GM12891 (cell line): ENCODE measurements around the gene RSL24D1. TPM values are rescaled to one million over a fixed set of nuclear protein-coding genes. Genes with fewer than 3 reads are reported as not detected.
A peak's percentile ranks its signal among the peaks of the same experiment; 100 is the strongest.

Experiments used
- DNase-seq: peaks from one replicate; pipeline ENCODE4 v3.0.0; 2011; ENCODE audit warnings: low spot score; ENCODE audit not compliant: insufficient read length
- FAIRE-seq: peaks from 2 replicates; lab custom pipeline; 2011; peaks lifted over from hg19 to GRCh38; lab: Jason Lieb, UNC
- PAX5 ChIP-seq: IDR thresholded peaks from 2 replicates; pipeline ENCODE4 v1.6.1; 2011; ENCODE audit warnings: low read length, moderate library complexity, mild to moderate bottlenecking; ENCODE audit not compliant: insufficient read depth, severe bottlenecking
- POLR2A ChIP-seq: IDR thresholded peaks from 2 replicates; pipeline ENCODE4 v1.6.1; 2011; ENCODE audit warnings: low read depth, low read length, control low read depth
- POLR2AphosphoS5 ChIP-seq: IDR thresholded peaks from 2 replicates; pipeline ENCODE4 v1.6.1; 2011; ENCODE audit warnings: low read depth, low read length, control low read depth
- POU2F2 ChIP-seq: IDR thresholded peaks from 2 replicates; pipeline ENCODE4 v1.6.1; 2011; ENCODE audit warnings: low read depth, mild to moderate bottlenecking, control low read depth, low read length, moderate library complexity
- SPI1 ChIP-seq: IDR thresholded peaks from 2 replicates; pipeline ENCODE4 v1.6.1; 2011; ENCODE audit warnings: low read depth, low read length, control low read depth
- TAF1 ChIP-seq: IDR thresholded peaks from 2 replicates; pipeline ENCODE4 v1.6.1; 2011; ENCODE audit warnings: low read depth, low read length, control low read depth
- polyA plus RNA-seq: library from polyadenylated mRNA; unstranded; fragments of >200 nt; gene quantifications from one replicate; pipeline ENCODE4 v1.2.1, GENCODE V29; 2012; ENCODE audit warnings: low read depth, missing spikeins, inconsistent platforms; ENCODE audit not compliant: missing spikeins

Gene RSL24D1
- 100 TPM for polyA plus RNA-seq

- FAIRE-seq, result peak; percentile 100
- peak; percentile 97 for TF ChIP-seq POLR2A
- TF ChIP-seq TAF1, result peak; percentile 82
- no peak for TF ChIP-seq PAX5
- TF ChIP-seq SPI1, result peak; percentile 81
- peak; percentile 94 for TF ChIP-seq POLR2AphosphoS5
- peak; percentile 77 for TF ChIP-seq POU2F2
- DNase-seq, result peak; percentile 73
Measured at GRCh38 chr15:55196458-55197361, at the start of gene RSL24D1. Gene RSL24D1, minus strand, starts transcription at chr15:55196941. Its CDS starts 51 bp downstream, at chr15:55196890.

- no peak for DNase-seq
- no peak for TF ChIP-seq POLR2AphosphoS5
- TF ChIP-seq POLR2A, result no peak
- no peak for TF ChIP-seq PAX5
- FAIRE-seq, result no peak
Measured at GRCh38 chr15:55245059-55245458, 48.3 kb upstream of the RSL24D1 start.

GRCh38 chr15:55241891-55242290 lies 45.1 kb upstream of the RSL24D1 start:
- TF ChIP-seq POLR2AphosphoS5 (no peak), SPI1 (no peak), TAF1 (no peak), POU2F2 (no peak), POLR2A (no peak), PAX5 (no peak)
- DNase-seq (no peak), FAIRE-seq (no peak)

- TF ChIP-seq PAX5 (no peak), POLR2AphosphoS5 (no peak), TAF1 (no peak), POU2F2 (no peak), SPI1 (no peak), POLR2A (no peak)
- FAIRE-seq (no peak), DNase-seq (no peak)
Measured at GRCh38 chr15:55241186-55241585, 44.4 kb upstream of the RSL24D1 start.

GRCh38 chr15:55240125-55240760 lies 43.5 kb upstream of the RSL24D1 start:
- DNase-seq (no peak), FAIRE-seq (no peak)
- TF ChIP-seq POLR2A (no peak), TAF1 (no peak), POLR2AphosphoS5 (no peak), SPI1 (no peak), PAX5 (no peak), POU2F2 (no peak)

GRCh38 chr15:55239440-55240124 lies 42.8 kb upstream of the RSL24D1 start:
- FAIRE-seq (no peak), DNase-seq (no peak)
- no peak for TF ChIP-seq POU2F2
- TF ChIP-seq PAX5, result no peak
- TF ChIP-seq TAF1, result no peak
- no peak for TF ChIP-seq SPI1
- TF ChIP-seq POLR2AphosphoS5, result no peak
- no peak for TF ChIP-seq POLR2A

- no peak for TF ChIP-seq POU2F2
- no peak for TF ChIP-seq POLR2AphosphoS5
- TF ChIP-seq POLR2A, result no peak
- TF ChIP-seq TAF1, result no peak
- no peak for TF ChIP-seq PAX5
- no peak for TF ChIP-seq SPI1
- no peak for DNase-seq
- FAIRE-seq, result no peak
Measured at GRCh38 chr15:55238877-55239276, 42.1 kb upstream of the RSL24D1 start.

- no peak for DNase-seq
- FAIRE-seq, result no peak
- TF ChIP-seq POU2F2, result no peak
- TF ChIP-seq POLR2AphosphoS5, result no peak
- no peak for TF ChIP-seq TAF1
- no peak for TF ChIP-seq SPI1
- no peak for TF ChIP-seq POLR2A
- no peak for TF ChIP-seq PAX5
Measured at GRCh38 chr15:55237219-55238130, 40.7 kb upstream of the RSL24D1 start.

- FAIRE-seq (no peak), DNase-seq (no peak)
- TF ChIP-seq POLR2AphosphoS5, result no peak
- TF ChIP-seq POLR2A, result no peak
- no peak for TF ChIP-seq POU2F2
- no peak for TF ChIP-seq PAX5
Measured at GRCh38 chr15:55235546-55236036, 38.9 kb upstream of the RSL24D1 start.
